Left ventricle myocardium inferior (tissue), 1 donor: ENCODE measurements around the gene CALML4. TPM values are rescaled to one million over a fixed set of nuclear protein-coding genes. Genes with fewer than 3 reads are reported as not detected.

Experiments
- DNase-seq: peaks from one replicate; pipeline ENCODE4 v3.0.0-alpha.2; 2020
- H3K27ac ChIP-seq: fragments of 200-600 bp; replicated peaks from 2 replicates; pipeline ENCODE4 v1.8.0; 2021
- H3K27me3 ChIP-seq: fragments of 200-600 bp; 2 replicates; pipeline ENCODE4 v1.8.0; 2021; ENCODE audit warnings: low read depth
- H3K36me3 ChIP-seq: fragments of 200-600 bp; 2 replicates; pipeline ENCODE4 v1.8.0; 2021
- H3K4me1 ChIP-seq: fragments of 200-600 bp; 2 replicates; pipeline ENCODE4 v1.8.0; 2021
- H3K4me3 ChIP-seq: fragments of 200-600 bp; 2 replicates; pipeline ENCODE4 v1.8.0; 2021; ENCODE audit warnings: mild to moderate bottlenecking, moderate library complexity
- H3K9me3 ChIP-seq: fragments of 200-600 bp; replicated peaks from 2 replicates; pipeline ENCODE4 v1.8.0; 2021
- intact Hi-C: fragments of 100-400 bp; cut with micrococcal nuclease; formaldehyde crosslinking; loops from one replicate; pipeline ENCODE4 v1.11.0; 2022
- total RNA-seq: library from RNA; stranded (reverse); fragmentation: NEBNext Ultra II Directional; extraction: Animal tissue kit (Norgen Biotek cat#: 25700); gene quantifications from one replicate; pipeline ENCODE4 v1.2.1, GENCODE V29; 2021
- TF ChIP-seq, protein P1 (sequence below): fragments of 200-600 bp; IDR thresholded peaks from 2 replicates; pipeline ENCODE4 v1.8.0; 2021; ENCODE audit warnings: antibody characterized with exemption, mild to moderate bottlenecking, borderline replicate concordance
- donor health status: DM: no; HTN: yes; CAD: no; lungs with severe emphysema.

Gene CALML4
- total RNA-seq, 1 donor from 2014 or later, result 0.91 TPM

DNA sequence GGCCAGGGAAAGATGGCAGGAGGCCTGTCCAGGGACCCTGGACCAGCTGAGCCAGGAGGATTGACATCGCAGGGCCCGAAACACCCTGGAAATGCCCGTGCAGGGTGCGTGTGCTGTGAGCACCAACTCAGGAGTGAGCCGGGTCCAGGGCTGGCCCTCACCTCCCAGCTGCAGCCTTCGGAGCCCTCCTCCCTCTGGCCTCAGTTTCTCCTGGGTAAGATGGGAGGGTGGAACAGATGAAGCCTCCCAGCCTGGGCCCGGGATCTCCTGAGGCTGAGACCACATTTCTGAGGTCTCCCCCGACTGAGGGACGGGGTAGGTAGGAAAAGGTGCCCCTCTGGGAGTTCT is 5.3 kb upstream of the CALML4 start:
- Histone ChIP-seq H3K36me3 (no peaks in the 10 kb centered on the region), H3K27ac (no peak overlapping the region), H3K4me3 (peak overlapping the region; percentile 24), H3K4me1 (peaks cover 20% of the 10 kb centered on the region), H3K27me3 (no peaks in the 10 kb centered on the region), H3K9me3 (no peaks in the 10 kb centered on the region)
- intact Hi-C loops, result no loop called here
- peak; percentile 10 for DNase-seq
- TF ChIP-seq, protein P1, sequence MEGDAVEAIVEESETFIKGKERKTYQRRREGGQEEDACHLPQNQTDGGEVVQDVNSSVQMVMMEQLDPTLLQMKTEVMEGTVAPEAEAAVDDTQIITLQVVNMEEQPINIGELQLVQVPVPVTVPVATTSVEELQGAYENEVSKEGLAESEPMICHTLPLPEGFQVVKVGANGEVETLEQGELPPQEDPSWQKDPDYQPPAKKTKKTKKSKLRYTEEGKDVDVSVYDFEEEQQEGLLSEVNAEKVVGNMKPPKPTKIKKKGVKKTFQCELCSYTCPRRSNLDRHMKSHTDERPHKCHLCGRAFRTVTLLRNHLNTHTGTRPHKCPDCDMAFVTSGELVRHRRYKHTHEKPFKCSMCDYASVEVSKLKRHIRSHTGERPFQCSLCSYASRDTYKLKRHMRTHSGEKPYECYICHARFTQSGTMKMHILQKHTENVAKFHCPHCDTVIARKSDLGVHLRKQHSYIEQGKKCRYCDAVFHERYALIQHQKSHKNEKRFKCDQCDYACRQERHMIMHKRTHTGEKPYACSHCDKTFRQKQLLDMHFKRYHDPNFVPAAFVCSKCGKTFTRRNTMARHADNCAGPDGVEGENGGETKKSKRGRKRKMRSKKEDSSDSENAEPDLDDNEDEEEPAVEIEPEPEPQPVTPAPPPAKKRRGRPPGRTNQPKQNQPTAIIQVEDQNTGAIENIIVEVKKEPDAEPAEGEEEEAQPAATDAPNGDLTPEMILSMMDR, result no peak

DNA sequence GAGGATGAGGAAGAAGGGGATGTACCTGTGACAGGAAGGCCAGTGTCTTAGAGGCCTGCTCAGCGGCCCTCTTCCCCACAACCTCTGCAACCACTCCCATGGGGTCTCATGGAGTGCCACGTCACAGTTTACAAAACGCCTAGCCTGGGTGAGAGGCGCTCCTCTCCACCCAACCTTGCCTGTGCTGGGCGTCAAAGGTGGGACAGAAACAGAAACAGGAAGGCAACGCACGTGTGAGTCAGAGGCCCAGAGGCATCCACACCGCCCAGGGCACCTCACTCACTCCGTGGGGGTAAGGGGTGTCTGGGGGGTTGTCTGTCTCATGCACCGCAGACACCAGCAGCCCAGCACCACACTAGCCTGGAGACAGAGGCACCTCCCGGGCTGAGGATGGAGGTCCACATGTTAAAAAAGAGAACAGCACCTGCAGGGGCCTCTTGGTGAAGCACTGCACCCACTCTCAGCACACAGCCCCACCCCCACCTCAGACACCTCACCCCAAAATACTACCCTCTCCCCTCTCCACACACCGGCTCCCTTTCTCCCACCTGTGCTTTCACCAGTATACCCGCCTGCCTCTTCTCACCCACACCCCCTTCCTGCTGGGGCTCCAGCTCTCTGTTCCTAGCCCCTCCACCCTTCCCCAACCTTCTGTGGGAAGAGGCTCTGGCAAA is 4.7 kb upstream of the CALML4 start:
- intact Hi-C loops, result no loop called here
- Histone ChIP-seq H3K4me1 (peaks cover 25% of the 10 kb centered on the region), H3K36me3 (no peaks in the 10 kb centered on the region), H3K27me3 (no peaks in the 10 kb centered on the region), H3K27ac (no peak overlapping the region), H3K4me3 (no peak overlapping the region), H3K9me3 (no peaks in the 10 kb centered on the region)
- TF ChIP-seq, protein P1, result no peak
- DNase-seq, result peak; percentile 4

DNA sequence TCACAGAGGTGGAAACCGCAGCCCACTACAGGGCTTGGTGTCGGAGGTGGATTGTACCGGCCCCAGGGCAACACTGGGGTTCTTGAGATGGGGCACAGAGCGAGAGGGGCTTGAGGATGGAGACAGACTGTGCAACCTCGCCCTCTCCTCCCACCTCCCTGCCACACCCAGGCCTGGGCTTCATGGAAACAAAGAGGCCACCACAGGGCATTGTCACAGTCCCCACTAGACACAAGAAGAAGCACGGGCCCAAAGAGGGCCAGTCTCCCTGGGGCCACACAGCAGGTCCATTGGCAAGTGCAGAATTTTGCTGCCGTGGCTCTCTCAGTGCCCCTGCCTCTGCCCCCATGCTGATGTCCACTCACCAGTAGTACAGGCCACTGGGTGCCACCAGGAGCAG is 4.1 kb upstream of the CALML4 start:
- Histone ChIP-seq H3K27me3 (no peaks in the 10 kb centered on the region), H3K27ac (no peak overlapping the region), H3K4me1 (peaks cover 30% of the 10 kb centered on the region), H3K36me3 (no peaks in the 10 kb centered on the region), H3K4me3 (no peak overlapping the region), H3K9me3 (no peaks in the 10 kb centered on the region)
- intact Hi-C loops, result no loop called here
- TF ChIP-seq, protein P1, result no peak
- peak; percentile 2 for DNase-seq

DNA sequence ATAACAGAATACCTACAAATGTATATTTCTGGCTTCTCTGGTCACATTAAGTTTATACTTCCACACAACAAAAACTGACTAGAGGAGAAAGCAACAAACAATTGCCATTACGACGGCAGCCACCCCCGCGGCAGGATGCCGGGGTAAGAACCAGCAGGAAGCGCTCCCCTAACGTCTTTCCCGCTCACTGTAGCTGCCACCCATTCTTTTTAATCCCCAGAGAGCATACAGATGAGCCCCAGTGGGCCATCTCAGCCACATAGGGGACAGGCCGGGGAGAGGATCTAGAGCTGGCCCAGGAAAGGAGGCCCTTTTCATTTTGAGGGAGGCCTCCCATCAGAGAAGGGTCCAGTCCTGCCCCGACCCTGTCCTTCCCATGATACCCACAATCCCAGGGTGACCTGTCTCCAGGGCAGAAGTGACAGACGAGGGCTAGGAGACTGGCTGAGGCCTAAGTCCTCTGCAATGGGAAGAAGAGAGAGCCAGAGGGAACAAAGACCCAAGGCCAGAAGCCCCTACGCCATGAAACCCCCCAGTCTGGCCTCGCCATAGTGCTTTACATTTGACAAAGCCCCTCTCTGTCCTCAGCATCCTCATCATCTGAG is 3.6 kb upstream of the CALML4 start:
- Histone ChIP-seq H3K27ac (no peak overlapping the region), H3K4me3 (no peak overlapping the region), H3K36me3 (no peaks in the 10 kb centered on the region), H3K27me3 (no peaks in the 10 kb centered on the region), H3K9me3 (no peaks in the 10 kb centered on the region), H3K4me1 (peaks cover 30% of the 10 kb centered on the region)
- TF ChIP-seq, protein P1, result no peak
- no peak for DNase-seq
- intact Hi-C loops, result no loop called here

DNA sequence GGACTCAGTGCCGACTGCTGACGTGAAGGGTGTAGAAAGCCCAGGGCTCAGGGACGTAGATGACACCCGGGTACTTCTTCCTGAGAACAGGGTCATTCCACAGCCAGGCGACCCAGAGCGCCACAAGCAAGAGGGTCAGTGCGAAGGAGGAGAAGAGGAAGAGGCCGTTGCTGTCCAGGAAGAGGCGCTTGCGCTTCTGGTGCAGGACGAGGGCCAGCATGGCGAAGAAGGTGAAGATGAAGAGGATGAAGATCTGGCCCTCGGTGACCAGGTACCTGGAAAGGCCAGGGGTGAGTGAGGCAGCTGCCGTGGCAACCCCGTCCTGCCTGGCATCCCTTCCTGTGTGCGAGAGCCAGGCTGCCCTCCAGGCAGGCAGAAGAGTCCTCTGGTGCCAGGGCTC is 3.0 kb upstream of the CALML4 start:
- Histone ChIP-seq H3K27ac (no peak overlapping the region), H3K27me3 (no peaks in the 10 kb centered on the region), H3K4me3 (no peak overlapping the region), H3K9me3 (no peaks in the 10 kb centered on the region), H3K4me1 (peaks cover 30% of the 10 kb centered on the region), H3K36me3 (no peaks in the 10 kb centered on the region)
- TF ChIP-seq, protein P1, result no peak
- intact Hi-C loops, result no loop called here
- DNase-seq, result no peak
